GM13976 (cell line): ENCODE results near the gene MARCHF2.
"Not testable (repeated sequence)": the region's sequence is repeated elsewhere in the genome, so short reads cannot be mapped to it uniquely, and the experiment has no call there.

Experiments used
- DNase-seq: peaks from one replicate; pipeline ENCODE4 v3.0.0; 2012; ENCODE audit warnings: low spot score
- CTCF ChIP-seq: IDR thresholded peaks from 2 replicates; pipeline ENCODE4 v1.5.1; 2012; ENCODE audit warnings: borderline replicate concordance, mild to moderate bottlenecking; ENCODE audit not compliant: insufficient read depth; ENCODE audit errors: extremely low read depth, missing control alignments, control extremely low read depth
- in situ Hi-C: fragments of 300-500 bp; cut with MboI; formaldehyde crosslinking; loops from one replicate; pipeline ENCODE4 v1.12.0; 2022; ENCODE audit warnings: low sequenced_read_pairs, mixed read lengths, inconsistent platforms; ENCODE audit not compliant: unreplicated experiment

The MARCHF2 gene

GRCh38 chr19:8370176-8371010 lies 42.7 kb upstream of the MARCHF2 start:
- in situ Hi-C loops = no loop called here
- peak; percentile 27 for DNase-seq
- TF ChIP-seq CTCF = no peak

GRCh38 chr19:8371011-8371804 lies 41.9 kb upstream of the MARCHF2 start:
- no peak for TF ChIP-seq CTCF
- peak; percentile 18 for DNase-seq
- in situ Hi-C loops = no loop called here

- in situ Hi-C loops = no loop called here
- TF ChIP-seq CTCF = no peak
- no peak for DNase-seq
Measured at GRCh38 chr19:8373867-8374813, 39.0 kb upstream of the MARCHF2 start.

GRCh38 chr19:8375766-8376165 lies 37.3 kb upstream of the MARCHF2 start:
- in situ Hi-C loops, DNase-seq: not testable (repeated sequence)

GRCh38 chr19:8376373-8376974 lies 36.6 kb upstream of the MARCHF2 start:
- in situ Hi-C loops = not testable (repeated sequence)

GRCh38 chr19:8377598-8377997 lies 35.5 kb upstream of the MARCHF2 start:
- DNase-seq = no peak
- no peak for TF ChIP-seq CTCF
- in situ Hi-C loops = no loop called here

More at GRCh38 chr19:8376373-8376974, 36.6 kb upstream of the MARCHF2 start:
- DNase-seq = not testable (repeated sequence)

- DNase-seq, in situ Hi-C loops: not testable (repeated sequence)
Measured at GRCh38 chr19:8379156-8379891, 33.8 kb upstream of the MARCHF2 start.

GRCh38 chr19:8384569-8384968 lies 28.5 kb upstream of the MARCHF2 start:
- DNase-seq, in situ Hi-C loops: not testable (repeated sequence)

- DNase-seq, in situ Hi-C loops: not testable (repeated sequence)
Measured at GRCh38 chr19:8385103-8385502, 28.0 kb upstream of the MARCHF2 start.

- DNase-seq, in situ Hi-C loops: not testable (repeated sequence)
Measured at GRCh38 chr19:8385566-8385965, 27.5 kb upstream of the MARCHF2 start.

- in situ Hi-C loops, DNase-seq: not testable (repeated sequence)
Measured at GRCh38 chr19:8386419-8386818, 26.7 kb upstream of the MARCHF2 start.
